ENCODE data around the gene METTL8.

DNA sequence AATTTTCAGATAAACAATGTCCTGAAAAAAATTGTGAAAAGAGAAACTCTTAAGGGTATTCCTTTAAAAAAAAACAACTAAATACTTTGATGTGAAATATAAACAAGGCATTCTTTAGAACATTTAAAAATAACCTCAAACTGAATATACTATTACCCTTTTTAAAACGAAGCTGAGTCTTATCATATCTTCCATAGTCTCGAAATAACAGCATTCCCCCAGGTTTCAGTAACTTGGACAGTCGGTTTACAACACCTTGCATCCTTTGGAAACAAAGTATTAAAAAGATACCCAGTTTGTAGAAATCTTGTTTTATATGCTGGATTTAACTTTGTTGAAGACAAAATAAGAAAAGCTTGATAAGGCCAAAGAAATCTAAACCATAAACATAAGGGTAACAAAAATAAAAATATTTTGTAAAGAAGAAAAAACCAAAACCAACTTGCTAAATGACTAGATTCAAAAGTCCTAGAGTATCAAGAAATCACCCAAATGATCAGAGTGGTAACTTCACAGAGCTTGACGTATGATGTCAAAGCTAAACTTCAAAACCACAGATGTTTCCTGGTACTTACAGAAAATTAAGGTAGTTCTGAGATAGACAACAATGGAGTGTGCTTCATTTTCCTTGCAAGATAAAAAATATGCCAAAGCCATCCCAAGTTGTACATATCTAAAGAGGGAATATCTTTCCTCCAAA is 107.8 kb downstream of the METTL8 start:
- TF ChIP-seq CTCF (IDR thresholded peaks at IDR 0.05; ENCODE audit: poor library complexity): no peak
- TF ChIP-seq EZH2phosphoT487 (IDR thresholded peaks at IDR 0.05; ENCODE audit: low read depth, severe bottlenecking, unreplicated experiment): no peak
